DMS153 treated with DMSO at 0.1 percent for 48 hours (cell line): ENCODE data around the gene COL5A3.
A peak's percentile ranks its signal among the peaks of the same experiment; 100 is the strongest.
"Not testable (repeated sequence)": the region's sequence is repeated elsewhere in the genome, so short reads cannot be mapped to it uniquely, and the experiment has no call there.

ENCODE experiments used
- DNase-seq: peaks from one replicate; lab custom pipeline; 2025; ENCODE audit not compliant: unreplicated experiment; lab: John Stamatoyannopoulos, UW

Gene COL5A3

GRCh38 chr19:9940778-9941177 lies 69.5 kb downstream of the COL5A3 start:
- no peak for DNase-seq

- no peak for DNase-seq
Measured at GRCh38 chr19:9939301-9939913, 70.9 kb downstream of the COL5A3 start.

GRCh38 chr19:9937001-9937411 lies 73.3 kb downstream of the COL5A3 start:
- DNase-seq: no peak

GRCh38 chr19:9936326-9937000 lies 73.8 kb downstream of the COL5A3 start, which contains the start of gene OLFM2:
Gene OLFM2 (minus strand): TSS chr19:9936515. CDS start chr19:9936366, 149 bp downstream.
- no peak for DNase-seq

- no peak for DNase-seq
Measured at GRCh38 chr19:9935506-9936325, 74.6 kb downstream of the COL5A3 start.

- peak; percentile 16 for DNase-seq
Measured at GRCh38 chr19:9934132-9934950, 76.0 kb downstream of the COL5A3 start.

- DNase-seq: no peak
Measured at GRCh38 chr19:9932835-9933234, 77.5 kb downstream of the COL5A3 start.

GRCh38 chr19:9931629-9932028 lies 78.7 kb downstream of the COL5A3 start:
- DNase-seq: no peak

GRCh38 chr19:9923440-9923839 lies 86.9 kb downstream of the COL5A3 start:
- no peak for DNase-seq

GRCh38 chr19:9922782-9923379 lies 87.4 kb downstream of the COL5A3 start:
- DNase-seq: not testable (repeated sequence)

GRCh38 chr19:9917321-9917720 lies 93.0 kb downstream of the COL5A3 start:
- DNase-seq: peak; percentile 11

- DNase-seq: no peak
Measured at GRCh38 chr19:9916719-9917118, 93.6 kb downstream of the COL5A3 start.

GRCh38 chr19:9914315-9915207 lies 95.7 kb downstream of the COL5A3 start:
- peak; percentile 3 for DNase-seq

GRCh38 chr19:9914001-9914314 lies 96.3 kb downstream of the COL5A3 start:
- no peak for DNase-seq

- DNase-seq: no peak
Measured at GRCh38 chr19:9913237-9914000, 96.9 kb downstream of the COL5A3 start.

GRCh38 chr19:9912551-9913236 lies 97.6 kb downstream of the COL5A3 start:
- no peak for DNase-seq

- no peak for DNase-seq
Measured at GRCh38 chr19:9911524-9912185, 98.6 kb downstream of the COL5A3 start.

GRCh38 chr19:9910625-9911024 lies 99.7 kb downstream of the COL5A3 start:
- DNase-seq: no peak
